HG03521 (cell line): ENCODE data around the gene KLRC1.
"Not testable (repeated sequence)": the region's sequence is repeated elsewhere in the genome, so short reads cannot be mapped to it uniquely, and the experiment has no call there.

Experiments
- ATAC-seq: cut with Tn5 transposase; IDR thresholded peaks from one replicate; pipeline ENCODE4 v1.9.1; 2021; ENCODE audit warnings: mild to moderate bottlenecking, moderate library complexity; ENCODE audit not compliant: unreplicated experiment

The KLRC1 gene

DNA sequence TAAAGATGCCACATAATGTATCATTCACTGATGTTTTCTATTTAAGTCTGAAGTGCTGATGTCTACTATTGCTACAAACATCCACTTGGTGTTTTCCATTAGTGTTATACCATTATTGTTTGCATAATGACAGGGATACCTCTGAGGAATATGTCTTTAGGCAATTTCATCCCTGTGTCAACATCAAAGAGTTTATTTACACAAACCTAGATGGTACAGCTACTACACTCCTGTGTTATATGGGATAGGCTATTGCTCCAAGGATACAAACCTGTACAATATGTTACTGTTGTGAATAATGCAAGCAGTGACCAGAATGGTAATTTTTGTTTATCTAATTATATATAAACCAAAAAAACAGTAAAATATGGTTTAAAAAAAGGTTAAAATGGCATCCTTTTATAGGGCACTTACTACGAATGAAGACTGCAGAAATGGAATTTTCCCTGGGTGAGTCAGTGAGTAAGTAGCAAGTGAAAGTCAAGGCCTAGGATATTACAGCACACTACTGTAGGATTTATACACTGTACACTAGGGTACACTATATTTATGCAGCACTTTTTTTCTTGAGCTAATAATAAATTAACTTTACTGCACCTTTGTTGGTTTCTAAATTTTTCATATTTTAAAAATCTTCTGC lies 28.8 kb downstream of the KLRC1 start:
- ATAC-seq = not testable (repeated sequence)

GRCh38 chr12:10422159-10422558 lies 31.0 kb downstream of the KLRC1 start:
- ATAC-seq = not testable (repeated sequence)

GRCh38 chr12:10420334-10420733 lies 32.8 kb downstream of the KLRC1 start, which contains the start of gene KLRC3:
Gene KLRC3, minus strand, starts transcription at chr12:10420595. Its CDS starts 45 bp downstream, at chr12:10420550.
- not testable (repeated sequence) for ATAC-seq

DNA sequence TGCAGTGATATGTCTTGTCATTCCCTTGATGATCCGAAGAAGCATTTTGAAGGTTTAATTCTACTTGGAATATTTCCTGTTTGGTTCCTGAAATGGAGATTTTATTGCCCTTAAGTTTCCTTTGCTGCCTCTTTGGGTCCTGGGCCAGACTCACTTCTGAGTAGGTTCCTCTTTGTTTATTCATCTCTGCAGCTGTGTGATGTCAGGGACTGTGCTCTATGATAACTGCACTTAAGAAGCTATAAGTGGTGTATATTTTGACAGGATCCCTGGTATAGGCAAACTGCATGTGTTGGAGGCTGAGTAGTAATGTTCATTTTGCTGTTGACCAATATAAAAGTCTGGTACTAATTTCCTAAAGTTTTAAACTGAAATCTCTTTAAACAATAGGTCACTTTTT lies 43.8 kb downstream of the KLRC1 start, which contains the start of gene KLRC4:
TSS of gene KLRC4 (minus strand) at position 366 of the 400 bp plus-strand sequence. CDS start at position 184, 182 bp downstream.
- ATAC-seq = no peak

GRCh38 chr12:10408842-10409241 lies 44.3 kb downstream of the KLRC1 start:
- ATAC-seq = no peak

DNA sequence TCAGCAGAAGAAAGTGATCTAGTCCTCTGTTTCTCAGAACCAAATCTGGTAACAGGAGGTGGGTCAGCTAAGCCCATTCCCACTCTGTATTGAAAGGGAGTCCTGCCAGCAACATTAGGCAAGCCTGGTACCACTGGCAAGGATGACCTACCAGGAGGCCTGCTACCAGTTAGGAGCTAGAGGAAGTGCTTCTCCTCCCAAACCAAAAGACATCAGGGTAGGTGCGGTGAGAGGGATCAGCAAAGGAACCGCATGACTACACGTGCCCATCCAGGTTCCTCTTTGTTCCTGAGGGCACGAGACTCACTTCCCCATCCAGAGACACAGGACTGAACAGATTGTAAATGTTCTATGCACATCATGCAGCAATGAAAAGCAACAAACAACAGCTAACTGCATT lies 46.5 kb downstream of the KLRC1 start:
- no peak for ATAC-seq

- no peak for ATAC-seq
Measured at GRCh38 chr12:10405294-10405693, 47.9 kb downstream of the KLRC1 start.

DNA sequence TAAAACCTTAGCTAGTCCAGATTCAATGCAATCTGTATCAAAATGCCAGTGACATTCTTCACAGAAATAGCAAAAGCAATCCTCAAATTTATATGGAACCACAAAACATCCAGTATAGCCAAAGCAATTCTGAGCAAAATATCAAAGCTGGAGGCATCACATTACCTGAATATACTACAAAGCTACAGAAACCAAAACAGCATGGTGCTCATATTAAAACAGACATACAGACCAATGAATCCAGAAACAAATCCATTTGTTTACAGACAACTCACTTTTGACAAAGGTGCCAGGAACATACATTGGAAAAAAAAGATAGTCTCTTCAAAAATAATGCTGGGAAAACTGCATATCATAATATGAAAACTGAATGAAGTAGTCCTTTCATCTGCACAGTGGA lies 48.4 kb downstream of the KLRC1 start:
- ATAC-seq = no peak

GRCh38 chr12:10400829-10401228 lies 52.3 kb downstream of the KLRC1 start:
- no peak for ATAC-seq

DNA sequence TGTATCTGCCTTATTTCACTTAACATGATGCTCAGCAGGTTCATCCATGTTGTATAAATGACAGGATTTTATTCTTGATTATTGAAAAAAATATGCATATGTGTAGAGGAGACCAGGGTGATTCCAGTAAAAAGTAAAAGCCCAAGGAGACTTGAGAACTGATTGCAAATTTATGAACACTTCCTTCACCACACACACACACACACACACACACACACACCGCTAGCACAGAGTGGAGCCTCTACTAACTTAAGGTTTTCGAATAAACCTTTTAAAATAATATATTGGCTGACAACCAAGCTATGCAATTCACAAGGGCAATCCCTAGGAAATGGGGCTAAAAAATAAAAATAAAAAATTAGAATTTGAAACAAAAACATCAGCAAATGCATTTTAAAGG lies 55.0 kb downstream of the KLRC1 start:
- ATAC-seq = no peak

DNA sequence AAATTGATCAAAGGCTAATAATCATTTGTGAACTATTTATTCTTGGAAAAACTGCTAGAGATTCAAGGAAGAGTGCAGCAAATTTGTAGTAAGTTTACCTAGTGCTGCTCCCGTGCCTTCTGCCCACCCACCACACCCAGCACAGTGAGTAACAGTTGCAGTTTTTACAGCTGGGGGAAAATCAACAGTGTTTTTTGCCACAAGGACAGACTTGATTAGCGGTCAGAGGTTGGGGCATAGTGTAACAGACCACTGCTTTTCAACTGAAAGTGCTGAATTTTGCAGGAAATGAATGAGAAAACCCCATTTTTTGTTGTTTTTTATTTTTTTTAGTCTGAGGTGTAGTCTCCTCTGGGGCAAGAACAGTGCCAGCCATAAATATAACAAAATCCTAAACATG lies 55.9 kb downstream of the KLRC1 start:
- no peak for ATAC-seq

DNA sequence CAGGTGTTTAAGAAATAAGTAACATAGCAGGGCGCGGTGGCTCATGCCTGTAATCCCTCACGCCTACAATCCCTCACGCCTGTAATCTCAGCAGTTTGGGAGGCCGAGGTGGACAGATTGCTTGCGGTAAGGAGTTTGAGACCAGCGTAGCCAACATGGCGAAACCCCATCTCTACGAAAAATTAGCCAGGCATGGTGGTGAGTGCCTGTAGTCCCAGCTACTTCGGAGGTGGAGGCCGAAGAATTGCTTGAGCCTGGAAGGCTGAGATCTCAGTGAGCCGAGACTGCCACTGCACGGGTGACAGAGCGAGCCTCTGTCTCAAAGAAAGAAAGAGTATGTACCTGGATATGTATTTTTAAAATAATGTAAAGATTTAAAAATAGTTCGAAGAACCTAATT lies 57.0 kb downstream of the KLRC1 start:
- not testable (repeated sequence) for ATAC-seq
